Endothelial cell of umbilical vein (primary cell): ENCODE results near the gene ITM2C. TPM values are rescaled to one million over a fixed set of nuclear protein-coding genes. Genes with fewer than 3 reads are reported as not detected.

Experiments
- BruUV-seq: library from RNA; stranded (reverse); fragments of 400-500 nt; replicated peaks from 2 replicates; lab custom pipeline; 2021; lab: Mats Ljungman, UMichigan
- CTCF ChIA-PET: fragments of 300-600, 350-600 bp; sonication (Branson Sonifier 250); formaldehyde crosslinking; loops from one replicate; lab custom pipeline; 2021; ENCODE audit warnings: antibody characterized with exemption, inconsistent platforms; lab: Charles Lee
- POLR2A ChIA-PET: fragments of 300-600, 350-600 bp; sonication (Branson Sonifier 250); formaldehyde crosslinking; loops from one replicate; lab custom pipeline; 2021; ENCODE audit warnings: antibody characterized with exemption, inconsistent platforms; lab: Charles Lee
- DNase-seq: peaks from one replicate; pipeline ENCODE4 v3.0.0-alpha.2; 2011; ENCODE audit warnings: low read depth, low spot score
- FAIRE-seq: peaks from 2 replicates; lab custom pipeline; 2011; peaks lifted over from hg19 to GRCh38; lab: Jason Lieb, UNC
- H2AFZ ChIP-seq: 2 replicates; pipeline ENCODE4 v1.6.0; 2012; ENCODE audit warnings: low read depth, low read length, control low read depth, inconsistent platforms
- H3K27ac ChIP-seq: 2 replicates; pipeline ENCODE4 v1.5.1; 2011; ENCODE audit warnings: low read depth, mild to moderate bottlenecking, control low read depth, low read length, moderate library complexity; ENCODE audit not compliant: insufficient read depth
- H3K27me3 ChIP-seq, 2 experiments: 2 replicates each; pipeline versions ENCODE4 v1.6.0 to v1.6.1; 2011; ENCODE audit warnings: low read length in 2 of 2, mixed read lengths in 1 of 2; ENCODE audit not compliant: control insufficient read depth in 2 of 2, insufficient read depth in 2 of 2
- H3K36me3 ChIP-seq, 2 experiments: 2 replicates in 1 of 2; 3 replicates in 1 of 2; pipeline ENCODE4 v1.5.1; 2011; ENCODE audit warnings: low read length in 2 of 2, mild to moderate bottlenecking in 1 of 2, moderate library complexity in 1 of 2; ENCODE audit not compliant: control insufficient read depth in 2 of 2, insufficient read depth in 2 of 2; ENCODE audit errors: extremely low read depth in 1 of 2
- H3K4me1 ChIP-seq: 3 replicates; pipeline ENCODE4 v1.5.1; 2011; ENCODE audit warnings: mild to moderate bottlenecking, low read length; ENCODE audit not compliant: control insufficient read depth, insufficient read depth; ENCODE audit errors: extremely low read depth
- H3K4me2 ChIP-seq: 2 replicates; pipeline ENCODE4 v1.6.1; 2011; ENCODE audit warnings: low read length, control low read depth, mixed read lengths; ENCODE audit not compliant: insufficient read depth
- H3K4me3 ChIP-seq, 3 experiments: fragments of 200-600 bp in 1 of 3; sonication (generic), shearing (Covaris generic) in 1 of 3; replicated peaks in 1 of 3; 2 replicates each; pipeline ENCODE4 v1.5.1; 2011 to 2016; ENCODE audit warnings: control low read depth in 3 of 3, low read length in 3 of 3, mild to moderate bottlenecking in 2 of 3, inconsistent platforms in 1 of 3, low read depth in 1 of 3, moderate library complexity in 1 of 3; ENCODE audit not compliant: insufficient read depth in 1 of 3
- H3K79me2 ChIP-seq: 2 replicates; pipeline ENCODE4 v1.6.0; 2012; ENCODE audit warnings: low read length, inconsistent platforms; ENCODE audit not compliant: control insufficient read depth, insufficient read depth
- H3K9ac ChIP-seq: replicated peaks from 2 replicates; pipeline ENCODE3; 2011; ENCODE audit warnings: low read length, control low read depth; ENCODE audit not compliant: insufficient read depth; ENCODE audit errors: extremely low read depth
- H3K9me1 ChIP-seq: replicated peaks from 3 replicates; pipeline ENCODE4 v1.6.0; 2011; ENCODE audit warnings: mild to moderate bottlenecking, low read length; ENCODE audit not compliant: control insufficient read depth, insufficient read depth; ENCODE audit errors: extremely low read depth
- H3K9me3 ChIP-seq: replicated peaks from 2 replicates; pipeline ENCODE4 v1.5.1; 2012; ENCODE audit warnings: low read length, inconsistent platforms; ENCODE audit not compliant: control insufficient read depth, insufficient read depth
- H4K20me1 ChIP-seq: replicated peaks from 2 replicates; pipeline ENCODE3; 2011; ENCODE audit warnings: mild to moderate bottlenecking, low read length; ENCODE audit not compliant: control insufficient read depth, insufficient read depth; ENCODE audit errors: extremely low read depth
- CTCF ChIP-seq, 2 donors: IDR thresholded peaks; 1 replicate in 1 of 2; 2 replicates in 1 of 2; pipeline ENCODE4 v1.5.1; 2011; ENCODE audit warnings: low read length in 2 of 2, mild to moderate bottlenecking in 2 of 2, moderate library complexity in 2 of 2, control low read depth in 1 of 2, inconsistent platforms in 1 of 2, low read depth in 1 of 2; ENCODE audit not compliant: insufficient read depth in 1 of 2; ENCODE audit errors: extremely low read depth in 1 of 2
- EZH2 ChIP-seq: IDR thresholded peaks from 2 replicates; pipeline ENCODE4 v1.6.1; 2012; ENCODE audit warnings: borderline replicate concordance, low read depth, mild to moderate bottlenecking, moderate library complexity, low read length, inconsistent platforms; ENCODE audit not compliant: severe bottlenecking
- FOS ChIP-seq: IDR thresholded peaks from 2 replicates; pipeline ENCODE4 v1.6.1; 2011; ENCODE audit warnings: mild to moderate bottlenecking, low read length, moderate library complexity, borderline replicate concordance; ENCODE audit not compliant: insufficient read depth
- GATA2 ChIP-seq: IDR thresholded peaks from 2 replicates; pipeline ENCODE4 v1.7.0; 2011; ENCODE audit warnings: low read depth, mild to moderate bottlenecking, moderate library complexity, mixed read lengths, low read length; ENCODE audit not compliant: insufficient read length, insufficient read depth
- JUN ChIP-seq: IDR thresholded peaks from 2 replicates; pipeline ENCODE4 v1.6.1; 2011; ENCODE audit warnings: borderline replicate concordance, low read depth; ENCODE audit not compliant: insufficient read length, insufficient read depth
- MAX ChIP-seq: IDR thresholded peaks from 2 replicates; pipeline ENCODE4 v1.6.1; 2011; ENCODE audit not compliant: insufficient read depth, insufficient read length
- MYC ChIP-seq: IDR thresholded peaks from one replicate; pipeline ENCODE4 v1.6.1; 2011; ENCODE audit warnings: mild to moderate bottlenecking, low read depth, low read length
- POLR2A ChIP-seq: IDR thresholded peaks from 2 replicates; pipeline ENCODE4 v1.6.1; 2012; ENCODE audit warnings: low read depth, mild to moderate bottlenecking, control low read depth, low read length
- POLR2AphosphoS5 ChIP-seq: IDR thresholded peaks from 2 replicates; pipeline ENCODE4 v1.6.1; 2012; ENCODE audit warnings: low read depth, mild to moderate bottlenecking, control low read depth, low read length, moderate library complexity; ENCODE audit not compliant: insufficient read depth
- dilution Hi-C: fragments of 300-500 bp; cut with MboI; formaldehyde crosslinking; loops from one replicate; pipeline ENCODE4 v1.15.0; 2019; ENCODE audit warnings: low sequenced_read_pairs; ENCODE audit not compliant: extremely low pct_ligation_motif_present
- intact Hi-C: fragments of 100-400 bp; cut with micrococcal nuclease; formaldehyde crosslinking; loops from one replicate; pipeline ENCODE4 v1.10.0; 2022
- polyA plus RNA-seq, 4 experiments: library from polyadenylated mRNA; depleted of rRNA in 3 of 4; stranded (reverse) in 3 of 4; unstranded in 1 of 4; fragments of >200 nt; gene quantifications; 2 replicates each; pipeline versions ENCODE4 v1.2.1 to v1.2.3, GENCODE V29; 2011 to 2012; ENCODE audit warnings: missing spikeins in 1 of 4
- total RNA-seq: library from RNA; stranded (reverse); gene quantifications from 2 replicates; pipeline ENCODE4 v1.2.3, GENCODE V29; 2021

Gene ITM2C
- total and polyA plus RNA-seq, 2 donors (not counting 3 experiments of a cell fraction or from before 2014, with no cell fraction given) = 12.0 to 12.1 TPM

DNA sequence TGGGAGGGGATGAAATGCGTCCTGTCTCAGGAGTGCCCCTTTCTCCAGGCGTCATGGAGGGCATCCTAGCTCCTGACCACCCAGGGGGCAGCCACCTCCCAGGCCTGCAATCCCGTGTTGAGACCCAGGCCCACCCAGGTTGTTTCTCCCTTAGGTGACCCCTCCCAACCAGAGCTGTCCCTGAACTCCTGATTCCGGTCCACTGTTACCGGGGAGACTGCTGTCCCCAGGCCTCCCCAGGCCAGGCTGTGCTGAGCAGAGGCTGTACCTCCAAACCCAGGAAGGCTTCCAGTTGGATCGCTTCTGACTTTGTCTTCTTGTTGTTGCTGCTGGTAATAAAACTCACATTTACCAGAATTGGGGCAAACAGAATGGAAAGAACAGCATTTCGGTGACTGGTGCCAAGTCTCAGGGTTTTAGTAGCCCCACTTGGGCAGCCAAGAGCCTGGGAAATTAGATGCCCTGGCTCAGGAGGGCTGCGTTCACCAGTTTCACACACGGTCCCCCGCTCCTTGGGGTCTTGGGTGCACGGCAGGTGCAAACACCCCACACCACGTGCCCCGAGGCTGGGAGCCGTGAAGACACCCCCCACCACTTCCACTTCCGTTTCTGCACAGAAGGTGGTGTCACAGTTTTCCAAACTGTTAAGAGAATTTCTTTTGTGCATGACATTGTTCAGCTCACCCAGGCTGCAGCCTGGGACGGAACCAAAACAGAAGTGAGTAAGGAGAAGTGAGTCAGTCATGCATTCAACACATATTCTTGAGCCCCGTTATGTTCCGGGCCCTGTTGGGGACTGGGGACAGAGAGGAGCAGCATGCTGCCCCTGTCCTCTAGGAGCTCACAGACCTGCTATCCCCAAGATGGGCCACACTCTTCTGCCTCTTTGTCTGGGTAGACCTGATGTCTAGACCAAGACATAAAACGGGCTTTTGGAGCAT is 29.4 kb downstream of the ITM2C start:
- dilution Hi-C loops = no loop called here
- no peak for FAIRE-seq
- intact Hi-C loops = no loop called here
- Histone ChIP-seq H3K36me3 (no peaks in the 10 kb centered on the region), H3K4me3 (no peak overlapping the region), H3K9me3 (no peaks in the 10 kb centered on the region), H3K4me1 (no peaks in the 10 kb centered on the region), H3K27ac (no peak overlapping the region), H3K9me1 (no peaks in the 10 kb centered on the region), H3K9ac (no peak overlapping the region), H4K20me1 (no peaks in the 10 kb centered on the region), H3K4me2 (no peak overlapping the region), H3K79me2 (no peaks in the 10 kb centered on the region), H2AFZ (no peak overlapping the region), H3K27me3 (peaks cover 0 to 3% of the 10 kb centered on the region in 2 experiments)
- POLR2A ChIA-PET = no interaction called here
- TF ChIP-seq EZH2 (no peak), POLR2A (no peak), MAX (no peak), CTCF (IDR thresholded peaks at IDR 0.05; ENCODE audit: extremely low read depth in 1 of 2, insufficient read depth in 1 of 2, low read depth in 1 of 2, low read length in 2 of 2) (no peak), POLR2AphosphoS5 (no peak), JUN (no peak), FOS (no peak), MYC (no peak), GATA2 (no peak)
- no peak for DNase-seq
- CTCF ChIA-PET = interaction anchor here (1.9 kb wide), 1 partner anchor 93 kb away, joined by 4 read pairs; no protein-coding TSS in a partner anchor
- no TSS peak for BruUV-seq
